OCI-LY3 (cell line): ENCODE results near the gene CYP27A1.

Experiments
- CTCF ChIP-seq: fragments of 200-600, 300-600 bp; sonication (generic); IDR thresholded peaks from 2 replicates; pipeline ENCODE4 v1.5.1; 2014; ENCODE audit warnings: antibody characterized with exemption, low read length, low read depth
- EZH2phosphoT487 ChIP-seq: fragments of 200-600 bp; shearing (Covaris generic); IDR thresholded peaks from 2 replicates; pipeline ENCODE4 v1.6.1; 2018; ENCODE audit warnings: antibody characterized with exemption, mixed run types, low read depth

- TF ChIP-seq CTCF (no peak), EZH2phosphoT487 (no peak)
These were observed 38.9 kb downstream of the CYP27A1 start for GRCh38 chr2:218820746-218821369.
